Activated CD8-positive, alpha-beta memory T cell treated with anti-CD3 and anti-CD28 coated beads for 1 hour (primary cell): ENCODE results near the gene MAPKAP1.

Experiments used
- DNase-seq, 2 donors: peaks; one replicate each; pipeline ENCODE4 v3.0.0-alpha.2; 2020; ENCODE audit warnings: low read depth in 1 of 2; ENCODE audit errors: extremely low read depth in 1 of 2

MAPKAP1 gene

DNA sequence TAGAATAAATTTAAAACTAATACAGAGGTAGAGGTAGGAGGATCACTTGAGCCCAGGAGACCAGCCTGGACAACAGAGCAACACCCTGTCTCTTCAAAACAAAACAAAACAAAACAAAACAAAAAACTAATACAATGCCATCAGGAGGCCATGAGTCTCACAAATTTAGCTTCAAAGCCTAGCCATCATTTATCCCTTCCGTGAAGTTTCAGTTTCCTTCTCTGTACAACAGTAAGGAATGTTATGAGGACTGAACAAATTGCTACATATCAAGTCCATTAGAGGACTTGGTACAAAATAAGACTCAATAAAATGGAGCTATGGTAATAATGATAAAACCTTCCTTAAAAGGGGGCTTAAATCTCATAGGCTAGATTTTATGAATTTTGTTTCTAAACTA is 60.8 kb downstream of the MAPKAP1 start:
- DNase-seq = no peak

DNA sequence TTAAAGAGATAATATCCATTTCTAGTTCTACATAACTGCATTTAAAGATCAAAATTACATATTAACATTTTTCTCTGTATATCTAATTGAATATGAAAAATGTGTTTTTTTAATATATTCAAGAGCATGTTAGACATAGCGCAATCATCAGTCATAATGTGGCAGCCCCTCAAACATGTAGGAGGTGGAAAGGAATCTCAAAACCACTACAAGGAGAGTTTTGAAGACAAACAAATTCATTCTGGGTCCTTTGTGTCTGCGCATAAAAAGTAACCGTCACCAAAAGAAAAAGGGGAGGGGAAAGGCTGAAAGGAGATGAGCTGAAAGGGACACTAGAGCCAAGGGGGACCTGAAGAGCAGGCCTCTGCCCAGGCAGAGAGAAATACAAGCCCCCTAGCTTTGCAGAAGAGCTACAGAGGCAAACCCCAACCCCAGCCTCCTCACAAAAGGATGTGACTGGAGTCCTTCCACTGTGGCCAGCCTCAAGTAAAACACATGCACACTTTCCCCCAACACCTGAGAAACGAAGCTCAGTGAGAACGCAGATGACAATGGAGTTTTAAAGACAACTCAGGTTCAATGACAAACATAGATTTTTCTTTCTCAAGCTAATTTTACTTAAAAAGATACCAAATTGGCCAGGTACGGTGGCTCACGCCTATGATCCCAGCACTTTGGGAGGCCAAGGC is 62.0 kb downstream of the MAPKAP1 start:
- DNase-seq = no peak

DNA sequence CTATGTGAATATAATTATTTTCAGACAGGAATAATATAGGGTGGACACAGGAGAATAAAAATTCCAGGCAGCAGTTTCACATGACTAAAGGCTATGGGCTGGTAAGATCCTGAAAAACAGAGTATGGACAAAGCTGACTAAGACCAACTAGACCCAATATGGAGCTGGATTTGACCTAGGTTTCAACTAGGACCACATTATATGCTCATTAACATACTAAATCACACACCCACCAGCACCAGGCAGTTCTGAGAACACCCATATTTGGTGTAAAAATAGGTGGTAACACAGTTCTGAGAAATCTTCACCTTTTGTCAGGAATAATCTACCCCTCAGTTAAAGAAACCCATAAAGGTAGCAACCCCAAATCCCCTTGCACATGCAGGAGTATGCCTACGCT is 64.7 kb downstream of the MAPKAP1 start:
- no peak for DNase-seq

- no peak for DNase-seq
Observed at GRCh38 chr9:125639057-125639456, 68.0 kb downstream of the MAPKAP1 start.

DNA sequence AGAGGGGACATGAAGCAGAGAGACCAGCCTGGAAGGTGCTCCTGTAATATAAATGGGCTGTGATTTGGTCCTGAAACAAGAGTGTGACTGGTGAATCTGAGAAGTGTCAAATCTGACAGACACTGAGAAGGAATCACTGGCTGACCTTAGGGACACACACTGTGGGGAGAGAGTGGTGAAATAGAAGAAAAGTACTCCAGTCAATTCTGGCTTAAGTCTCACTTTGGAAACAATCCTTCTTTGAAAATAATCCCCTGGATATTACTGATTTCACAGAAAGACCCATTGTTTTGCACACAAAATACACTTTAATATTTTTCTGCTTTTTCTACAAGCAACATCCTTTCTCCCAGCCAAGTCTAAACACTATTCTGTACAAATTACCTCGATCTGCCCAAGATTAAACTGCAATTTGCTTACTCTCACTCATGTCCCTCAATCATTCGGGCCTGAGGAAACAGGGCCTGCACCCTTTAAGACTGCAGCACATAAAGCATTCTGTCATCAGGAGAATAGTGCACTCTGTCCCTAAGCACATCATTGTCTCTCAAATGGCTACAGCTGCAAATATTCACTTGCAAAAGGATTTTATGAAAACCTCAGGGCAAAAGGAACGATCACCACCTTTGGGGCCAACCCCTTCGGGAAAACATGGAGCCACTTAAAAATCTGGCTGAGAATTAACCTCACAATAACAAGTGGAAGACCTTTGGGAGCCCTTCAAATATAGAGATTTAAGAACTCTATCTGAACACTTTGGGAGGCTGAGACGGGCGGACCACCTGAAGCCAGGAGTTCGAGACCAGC is 68.6 kb downstream of the MAPKAP1 start:
- DNase-seq = no peak

- no peak for DNase-seq
Observed at GRCh38 chr9:125637241-125637640, 69.8 kb downstream of the MAPKAP1 start.

DNA sequence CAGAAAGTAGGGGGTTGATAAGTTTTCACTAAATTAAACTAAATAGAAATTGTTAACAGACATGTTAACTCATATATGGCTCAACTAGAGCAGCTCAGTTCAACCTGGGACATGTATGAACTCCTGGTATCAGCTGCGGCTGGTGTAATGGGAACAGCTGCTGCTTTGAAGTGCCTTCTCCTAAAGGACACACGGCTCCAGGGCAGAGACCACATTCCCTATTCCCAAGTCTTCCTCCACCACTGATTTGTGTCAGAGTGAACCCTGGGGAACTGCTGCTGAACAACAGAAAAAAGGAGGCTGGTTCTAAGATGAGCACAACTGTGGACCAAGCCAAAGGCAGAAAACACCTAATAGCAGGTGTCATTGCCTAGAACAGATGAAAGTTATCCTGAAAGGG is 71.1 kb downstream of the MAPKAP1 start:
- no peak for DNase-seq

GRCh38 chr9:125634040-125634717 is 72.8 kb downstream of the MAPKAP1 start:
- DNase-seq = no peak

- DNase-seq = no peak
Observed at GRCh38 chr9:125633116-125633745, 73.8 kb downstream of the MAPKAP1 start.

- DNase-seq = no peak
Observed at GRCh38 chr9:125632321-125633115, 74.5 kb downstream of the MAPKAP1 start.

DNA sequence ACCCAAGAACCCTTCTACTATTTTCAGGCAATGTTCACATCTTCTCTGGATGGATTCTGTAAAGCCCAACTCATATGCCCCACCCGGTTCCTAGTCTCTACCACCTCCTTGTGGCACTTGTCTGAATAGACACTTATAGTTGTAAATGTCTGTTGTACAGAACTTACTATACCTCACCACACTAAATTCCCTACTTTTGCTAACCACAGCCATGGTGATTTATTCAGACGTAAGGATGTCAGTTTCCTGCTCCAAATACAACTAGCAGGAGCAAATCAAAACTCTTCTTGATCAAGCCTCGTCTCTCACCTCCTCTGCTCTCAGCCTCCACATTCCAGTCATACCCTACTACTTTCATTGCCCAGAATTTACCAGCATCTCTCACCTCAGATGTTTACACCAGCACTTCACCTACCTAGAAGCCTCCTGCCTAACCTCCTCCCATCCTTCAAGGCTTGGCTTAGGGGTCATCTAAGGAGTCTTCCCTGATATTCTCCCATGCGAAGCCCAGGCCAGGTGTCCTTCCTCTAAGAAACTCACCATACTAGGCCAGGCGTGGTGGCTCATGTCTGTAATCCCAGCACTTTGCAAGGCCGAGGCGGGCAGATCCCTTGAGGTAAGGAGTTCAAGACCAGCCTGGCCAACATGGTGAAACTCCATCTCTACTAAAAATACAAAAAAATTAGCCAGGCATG is 75.5 kb downstream of the MAPKAP1 start:
- no peak for DNase-seq

DNA sequence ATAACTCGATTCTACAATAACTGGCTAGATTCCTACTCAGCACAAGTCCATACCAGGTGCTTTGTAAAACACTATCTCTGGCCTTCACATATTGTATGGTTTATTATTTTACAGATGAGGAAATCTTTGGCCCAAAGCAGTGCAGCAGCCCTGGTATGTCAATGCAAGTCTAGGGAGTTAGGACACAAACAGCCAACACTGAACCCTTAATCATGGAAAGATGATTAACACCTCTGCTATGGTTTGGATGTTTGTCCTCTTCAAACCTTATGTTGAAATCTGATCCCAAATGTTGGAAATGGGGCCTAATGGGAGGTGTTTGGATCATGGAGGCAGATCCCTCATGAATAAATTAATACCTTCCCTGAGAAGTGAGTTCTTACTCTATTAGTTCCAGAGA is 76.6 kb downstream of the MAPKAP1 start:
- DNase-seq = no peak

DNA sequence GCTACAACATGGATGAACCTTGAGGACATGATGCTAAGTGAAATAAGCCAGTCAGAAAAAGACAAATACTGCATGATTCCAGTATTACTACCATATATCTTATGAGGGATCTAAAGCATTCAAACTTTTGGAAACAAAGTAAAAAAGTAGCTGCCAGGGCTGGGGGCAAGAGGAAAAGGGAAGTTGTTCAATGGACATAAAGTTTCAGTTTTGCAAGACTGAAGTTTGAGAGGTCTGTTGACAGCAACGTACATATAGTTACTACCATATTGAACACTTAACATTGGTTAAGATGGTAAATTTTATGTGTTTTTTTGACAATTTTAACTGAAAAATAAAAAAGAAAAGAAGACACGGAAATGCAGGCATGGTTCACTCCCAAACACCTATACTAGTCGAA is 77.6 kb downstream of the MAPKAP1 start:
- DNase-seq = no peak

DNA sequence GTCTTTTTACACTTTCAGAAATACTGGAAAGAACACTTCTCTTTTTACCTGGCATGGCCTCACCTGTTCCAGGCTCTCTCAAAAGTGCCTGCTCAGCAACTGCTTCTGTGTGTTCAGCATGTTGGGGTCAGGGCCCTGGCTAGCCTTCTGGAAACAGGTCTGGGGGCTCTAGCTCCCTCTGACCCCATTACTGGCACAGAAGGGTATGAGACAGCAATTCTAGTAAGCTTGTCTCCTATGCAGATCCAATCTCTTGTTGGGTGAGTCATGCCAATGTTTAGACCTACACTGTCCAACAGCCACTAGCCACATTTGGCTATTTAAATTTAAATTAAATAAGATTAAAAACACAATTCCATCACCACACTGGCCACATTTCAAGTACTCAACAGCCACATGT is 80.8 kb downstream of the MAPKAP1 start:
- no peak for DNase-seq

- DNase-seq = no peak
Observed at GRCh38 chr9:125621170-125621569, 85.8 kb downstream of the MAPKAP1 start.

- DNase-seq = no peak
Observed at GRCh38 chr9:125620216-125620615, 86.8 kb downstream of the MAPKAP1 start.

- DNase-seq = no peak
Observed at GRCh38 chr9:125617087-125617486, 89.9 kb downstream of the MAPKAP1 start.

- no peak for DNase-seq
Observed at GRCh38 chr9:125613141-125613540, 93.9 kb downstream of the MAPKAP1 start.

GRCh38 chr9:125612616-125613015 is 94.4 kb downstream of the MAPKAP1 start:
- DNase-seq = no peak
